BJ (cell line): ENCODE data around the gene DCBLD2. TPM values are rescaled to one million over a fixed set of nuclear protein-coding genes. Genes with fewer than 3 reads are reported as not detected.

Source experiments
- CTCF ChIA-PET: fragments of 350-600 bp; formaldehyde crosslinking; extraction: SDS; loops from one replicate; lab custom pipeline; 2021; ENCODE audit warnings: antibody characterized with exemption, inconsistent platforms; lab: Yijun Ruan, JAX
- POLR2A ChIA-PET: fragments of 300-600 bp; sonication (Branson Sonifier 250); formaldehyde crosslinking; extraction: SDS; loops from one replicate; lab custom pipeline; 2021; ENCODE audit warnings: antibody characterized with exemption; lab: Charles Lee
- DNase-seq: peaks from one replicate; pipeline ENCODE4 v3.0.0-alpha.2; 2011; ENCODE audit warnings: low read depth
- H3K27me3 ChIP-seq: 2 replicates; pipeline ENCODE4 v1.6.0; 2011; ENCODE audit warnings: low read length; ENCODE audit not compliant: control insufficient read depth, insufficient read depth
- H3K36me3 ChIP-seq: 2 replicates; pipeline ENCODE4 v1.5.1; 2011; ENCODE audit warnings: low read length; ENCODE audit not compliant: control insufficient read depth, insufficient read depth
- H3K4me3 ChIP-seq: 2 replicates; pipeline ENCODE4 v1.5.1; 2011; ENCODE audit warnings: low read depth, mild to moderate bottlenecking, control low read depth, low read length
- CTCF ChIP-seq: IDR thresholded peaks from 2 replicates; pipeline ENCODE4 v1.5.1; 2011; ENCODE audit warnings: low read depth, mild to moderate bottlenecking, control low read depth, inconsistent platforms, low read length, moderate library complexity; ENCODE audit not compliant: insufficient read depth
- polyA plus RNA-seq: library from polyadenylated mRNA; depleted of rRNA; stranded (reverse); fragments of >200 nt; gene quantifications from 2 replicates; pipeline ENCODE4 v1.2.3, GENCODE V29; 2011

DCBLD2 gene
- polyA plus RNA-seq, 1 experiment = 28.9 TPM

GRCh38 chr3:98770261-98771039 lies 131.0 kb downstream of the DCBLD2 start:
- no peaks in the 10 kb centered on the region for H3K36me3 ChIP-seq
- POLR2A ChIA-PET = interaction anchor here (0.6 kb wide), 1 partner anchor 127 kb away, joined by 8 read pairs; no protein-coding TSS in a partner anchor
- no peak overlapping the region for H3K4me3 ChIP-seq
- H3K27me3 ChIP-seq = peaks cover 3% of the 10 kb centered on the region
- no peak for TF ChIP-seq CTCF
- DNase-seq = no peak
- CTCF ChIA-PET = no interaction called here

- POLR2A ChIA-PET = interaction anchor here (0.6 kb wide), 1 partner anchor 126 kb away, joined by 8 read pairs; no protein-coding TSS in a partner anchor
- CTCF ChIA-PET = interaction anchor here (1.2 kb wide), 1 partner anchor 168 kb away, joined by 3 read pairs; no protein-coding TSS in a partner anchor
- peaks cover 7% of the 10 kb centered on the region for H3K27me3 ChIP-seq
- no peak overlapping the region for H3K4me3 ChIP-seq
- no peak for TF ChIP-seq CTCF
- H3K36me3 ChIP-seq = no peaks in the 10 kb centered on the region
- DNase-seq = no peak
Measured at GRCh38 chr3:98769448-98769847, 132.0 kb downstream of the DCBLD2 start.

- Histone ChIP-seq H3K4me3 (no peak overlapping the region), H3K27me3 (peaks cover 7% of the 10 kb centered on the region), H3K36me3 (no peaks in the 10 kb centered on the region)
- TF ChIP-seq CTCF = no peak
- POLR2A ChIA-PET = no interaction called here
- DNase-seq = no peak
- CTCF ChIA-PET = interaction anchor here (1.2 kb wide), 1 partner anchor 168 kb away, joined by 3 read pairs; no protein-coding TSS in a partner anchor
Measured at GRCh38 chr3:98768961-98769360, 132.5 kb downstream of the DCBLD2 start.

GRCh38 chr3:98766924-98767323 lies 134.6 kb downstream of the DCBLD2 start:
- ChIA-PET POLR2A (no interaction called here), CTCF (interaction anchor here (0.9 kb wide), 1 partner anchor 155 kb away, joined by 3 read pairs; no protein-coding TSS in a partner anchor)
- no peak for TF ChIP-seq CTCF
- H3K27me3 ChIP-seq = peaks cover 10% of the 10 kb centered on the region
- no peaks in the 10 kb centered on the region for H3K36me3 ChIP-seq
- no peak for DNase-seq
- H3K4me3 ChIP-seq = no peak overlapping the region

- no peak for TF ChIP-seq CTCF
- POLR2A ChIA-PET = no interaction called here
- CTCF ChIA-PET = interaction anchor here (0.7 to 0.9 kb wide), 2 partner anchors 17 to 164 kb away, joined by 3 read pairs; no protein-coding TSS in a partner anchor
Measured at GRCh38 chr3:98765721-98766120, 135.8 kb downstream of the DCBLD2 start.

More at GRCh38 chr3:98765721-98766120, 135.8 kb downstream of the DCBLD2 start:
- Histone ChIP-seq H3K36me3 (no peaks in the 10 kb centered on the region), H3K4me3 (no peak overlapping the region), H3K27me3 (peaks cover 10% of the 10 kb centered on the region)
- no peak for DNase-seq
